Calu3 (cell line): ENCODE data around the gene SLC6A16. TPM values are rescaled to one million over a fixed set of nuclear protein-coding genes. Genes with fewer than 3 reads are reported as not detected.

ENCODE experiments used
- BruUV-seq: library from RNA; stranded (reverse); fragments of 400-500 nt; replicated peaks from 2 replicates; lab custom pipeline; 2021; lab: Mats Ljungman, UMichigan
- CTCF ChIA-PET: fragments of 300-600 bp; sonication (Branson Sonifier 250); formaldehyde crosslinking; loops from one replicate; lab custom pipeline; 2022; ENCODE audit warnings: antibody characterized with exemption; lab: Charles Lee
- DNase-seq: peaks from one replicate; pipeline ENCODE4 v3.0.0; 2022
- H3K27ac Mint-ChIP-seq: one replicate; pipeline ENCODE4 v1.8.0; 2022; ENCODE audit warnings: mixed read lengths; ENCODE audit not compliant: unreplicated experiment
- H3K27me3 Mint-ChIP-seq: one replicate; pipeline ENCODE4 v1.8.0; 2022; ENCODE audit warnings: mixed read lengths; ENCODE audit not compliant: unreplicated experiment
- H3K36me3 Mint-ChIP-seq: one replicate; pipeline ENCODE4 v1.8.0; 2022; ENCODE audit warnings: mild to moderate bottlenecking, moderate library complexity, mixed read lengths; ENCODE audit not compliant: insufficient read depth, unreplicated experiment
- H3K4me1 Mint-ChIP-seq: one replicate; pipeline ENCODE4 v1.8.0; 2022; ENCODE audit warnings: mild to moderate bottlenecking, low read depth, mixed read lengths; ENCODE audit not compliant: unreplicated experiment
- H3K4me3 Mint-ChIP-seq: one replicate; pipeline ENCODE4 v1.8.0; 2022; ENCODE audit warnings: mild to moderate bottlenecking, low read depth, moderate library complexity, mixed read lengths; ENCODE audit not compliant: unreplicated experiment
- H3K9me3 Mint-ChIP-seq: one replicate; pipeline ENCODE4 v1.8.0; 2022; ENCODE audit warnings: low read depth, mixed read lengths; ENCODE audit not compliant: unreplicated experiment
- intact Hi-C: fragments of 100-400 bp; cut with micrococcal nuclease; formaldehyde crosslinking; loops from one replicate; pipeline ENCODE4 v1.10.0; 2022; ENCODE audit not compliant: unreplicated experiment
- total RNA-seq: library from RNA; stranded (reverse); gene quantifications from 2 replicates; pipeline ENCODE4 v1.2.3, GENCODE V29; 2022
- TF ChIP-seq, protein P1 (sequence below): fragments of 200-600 bp; IDR thresholded peaks from one replicate; pipeline ENCODE4 v1.8.0; 2022; ENCODE audit warnings: antibody characterized with exemption; ENCODE audit not compliant: unreplicated experiment

SLC6A16 gene
- total RNA-seq, 1 experiment from 2014 or later: not detected

DNA sequence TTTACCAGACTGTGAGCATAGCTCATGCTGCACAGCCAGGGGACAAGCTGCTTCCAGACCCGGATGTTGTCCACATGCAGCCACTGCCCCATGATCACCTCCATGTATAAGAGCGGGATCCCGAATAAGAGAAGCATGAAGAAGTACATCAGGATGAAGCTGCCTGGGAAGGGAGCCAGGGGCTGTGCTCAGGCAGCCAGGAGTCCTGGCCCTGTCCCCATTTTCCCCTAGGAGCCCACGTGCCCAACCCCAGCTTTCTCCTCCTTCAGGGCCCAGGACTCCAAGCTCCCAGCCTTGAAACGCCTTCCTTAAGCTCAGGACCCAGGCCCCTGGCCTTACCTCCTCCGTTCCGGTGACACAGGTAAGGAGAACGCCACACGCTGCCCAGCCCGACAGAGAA, 69.3 kb downstream of the SLC6A16 start:
- Mint-ChIP-seq H3K27ac (no peak overlapping the region), H3K4me3 (no peak overlapping the region), H3K27me3 (peaks cover 18% of the 10 kb centered on the region), H3K9me3 (peaks cover 9% of the 10 kb centered on the region), H3K36me3 (no peaks in the 10 kb centered on the region), H3K4me1 (no peaks in the 10 kb centered on the region)
- intact Hi-C loops: no loop called here
- TF ChIP-seq, protein P1, sequence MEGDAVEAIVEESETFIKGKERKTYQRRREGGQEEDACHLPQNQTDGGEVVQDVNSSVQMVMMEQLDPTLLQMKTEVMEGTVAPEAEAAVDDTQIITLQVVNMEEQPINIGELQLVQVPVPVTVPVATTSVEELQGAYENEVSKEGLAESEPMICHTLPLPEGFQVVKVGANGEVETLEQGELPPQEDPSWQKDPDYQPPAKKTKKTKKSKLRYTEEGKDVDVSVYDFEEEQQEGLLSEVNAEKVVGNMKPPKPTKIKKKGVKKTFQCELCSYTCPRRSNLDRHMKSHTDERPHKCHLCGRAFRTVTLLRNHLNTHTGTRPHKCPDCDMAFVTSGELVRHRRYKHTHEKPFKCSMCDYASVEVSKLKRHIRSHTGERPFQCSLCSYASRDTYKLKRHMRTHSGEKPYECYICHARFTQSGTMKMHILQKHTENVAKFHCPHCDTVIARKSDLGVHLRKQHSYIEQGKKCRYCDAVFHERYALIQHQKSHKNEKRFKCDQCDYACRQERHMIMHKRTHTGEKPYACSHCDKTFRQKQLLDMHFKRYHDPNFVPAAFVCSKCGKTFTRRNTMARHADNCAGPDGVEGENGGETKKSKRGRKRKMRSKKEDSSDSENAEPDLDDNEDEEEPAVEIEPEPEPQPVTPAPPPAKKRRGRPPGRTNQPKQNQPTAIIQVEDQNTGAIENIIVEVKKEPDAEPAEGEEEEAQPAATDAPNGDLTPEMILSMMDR: no peak
- DNase-seq: no peak
- BruUV-seq: no TSS peak
- CTCF ChIA-PET: no interaction called here

DNA sequence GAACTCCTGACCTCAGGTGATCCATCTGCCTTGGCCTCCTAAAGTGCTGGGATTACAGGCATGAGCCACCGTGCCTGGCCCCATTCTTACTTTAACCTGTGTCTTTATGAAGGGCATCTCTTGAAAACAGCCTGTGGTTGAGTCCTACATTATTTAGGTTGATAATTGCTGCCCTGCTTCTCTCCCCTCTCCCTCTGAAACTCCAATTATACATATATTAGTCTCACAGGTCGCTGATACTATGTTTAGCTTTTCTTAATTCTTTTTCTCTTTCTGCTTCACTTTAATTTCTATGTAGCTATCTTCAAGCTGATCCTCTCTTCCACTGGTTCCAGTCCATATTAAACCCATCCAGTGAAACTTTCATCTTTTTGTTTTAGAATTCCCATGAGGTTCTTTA, 75.1 kb downstream of the SLC6A16 start:
- no peak for DNase-seq
- peaks cover 18% of the 10 kb centered on the region for H3K27me3 Mint-ChIP-seq
- intact Hi-C loops: no loop called here
- H3K9me3 Mint-ChIP-seq: no peaks in the 10 kb centered on the region
- TF ChIP-seq, protein P1: no peak
- no TSS peak for BruUV-seq
- H3K4me3 Mint-ChIP-seq: no peak overlapping the region
- no peaks in the 10 kb centered on the region for H3K4me1 Mint-ChIP-seq
- no peaks in the 10 kb centered on the region for H3K36me3 Mint-ChIP-seq
- CTCF ChIA-PET: interaction anchor here (0.7 kb wide), 1 partner anchor 85 kb away, joined by 3 read pairs; no protein-coding TSS in a partner anchor
- H3K27ac Mint-ChIP-seq: no peak overlapping the region

DNA sequence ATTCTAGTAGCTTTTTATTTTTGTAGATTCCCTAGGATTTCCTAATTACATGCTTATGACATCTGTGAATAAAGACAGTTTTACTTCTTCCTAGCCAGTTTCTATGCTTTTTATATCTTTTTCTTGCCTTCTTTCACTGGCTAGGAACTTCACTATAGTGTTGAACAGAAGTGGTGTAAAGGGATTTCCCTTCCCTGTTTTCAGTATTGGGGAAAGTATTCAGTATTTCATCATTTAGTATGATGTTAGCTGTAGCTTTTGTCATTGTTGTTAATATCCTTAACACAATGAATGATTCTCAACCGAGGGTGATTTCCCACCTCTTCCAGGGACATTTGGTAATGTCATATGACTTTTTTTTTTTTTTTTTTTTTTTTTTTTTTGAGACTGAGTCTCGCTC, 77.3 kb downstream of the SLC6A16 start:
- CTCF ChIA-PET: no interaction called here
- H3K9me3 Mint-ChIP-seq: no peaks in the 10 kb centered on the region
- H3K4me3 Mint-ChIP-seq: no peak overlapping the region

GRCh38 chr19:49244256-49244655, 80.7 kb downstream of the SLC6A16 start:
- H3K36me3 Mint-ChIP-seq: no peaks in the 10 kb centered on the region
- intact Hi-C loops: no loop called here
- TF ChIP-seq, protein P1: no peak
- DNase-seq: no peak
- no TSS peak for BruUV-seq
- CTCF ChIA-PET: no interaction called here
- H3K27me3 Mint-ChIP-seq: no peaks in the 10 kb centered on the region
- no peak overlapping the region for H3K27ac Mint-ChIP-seq
- no peak overlapping the region for H3K4me3 Mint-ChIP-seq
- H3K9me3 Mint-ChIP-seq: no peaks in the 10 kb centered on the region
- H3K4me1 Mint-ChIP-seq: no peaks in the 10 kb centered on the region

More for the DNA sequence above, 77.3 kb downstream of the SLC6A16 start:
- no peak overlapping the region for H3K27ac Mint-ChIP-seq
- no TSS peak for BruUV-seq
- no peaks in the 10 kb centered on the region for H3K36me3 Mint-ChIP-seq
- DNase-seq: no peak
- TF ChIP-seq, protein P1: no peak
- peaks cover 10% of the 10 kb centered on the region for H3K27me3 Mint-ChIP-seq
- H3K4me1 Mint-ChIP-seq: no peaks in the 10 kb centered on the region
- intact Hi-C loops: no loop called here
